ENCODE measurements around the gene HOATZ.

HOATZ gene

GRCh38 chr11:111585371-111585770, 70.8 kb downstream of the HOATZ start:
- DNase-seq, result no peak

DNA sequence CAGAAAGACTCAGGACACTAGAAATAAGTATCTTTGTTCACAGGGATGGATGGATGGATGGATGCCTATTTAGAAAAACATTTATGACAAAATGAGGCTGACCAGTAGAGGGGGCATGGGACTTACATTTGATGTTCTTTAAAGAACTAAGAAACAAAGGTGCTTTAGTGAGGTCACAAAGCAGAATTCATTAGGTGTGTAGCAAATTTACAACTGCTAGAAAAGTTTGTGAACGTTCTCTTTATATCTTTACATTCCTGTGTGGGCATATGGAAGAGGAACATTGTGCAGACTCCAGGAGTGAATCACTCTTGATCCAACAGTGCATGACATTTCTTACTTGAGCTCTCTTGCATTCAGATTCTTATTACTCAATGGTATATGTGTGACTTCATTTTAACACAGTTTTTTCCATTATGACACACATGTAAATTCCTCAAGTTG, 71.8 kb downstream of the HOATZ start:
- DNase-seq, result peak; percentile 51
